WI38 (cell line): ENCODE measurements around the gene RHCG.

Experiments used
- H3K4me3 ChIP-seq: 2 replicates; pipeline ENCODE4 v1.5.1; 2011; ENCODE audit warnings: low read depth, mild to moderate bottlenecking, control low read depth, low read length
- CTCF ChIP-seq: IDR thresholded peaks from 2 replicates; pipeline ENCODE4 v1.5.1; 2012; ENCODE audit warnings: low read depth, mild to moderate bottlenecking, control low read depth, low read length

RHCG gene

GRCh38 chr15:89426500-89426899, 69.9 kb downstream of the RHCG start:
- no peak overlapping the region for H3K4me3 ChIP-seq
- no peak for TF ChIP-seq CTCF

- no peak for TF ChIP-seq CTCF
- H3K4me3 ChIP-seq = no peak overlapping the region
Measured at GRCh38 chr15:89423981-89424380, 72.4 kb downstream of the RHCG start.
